ENCODE data around the gene ZNF727. TPM values are rescaled to one million over a fixed set of nuclear protein-coding genes. Genes with fewer than 3 reads are reported as not detected.
"Not testable (repeated sequence)": the region's sequence is repeated elsewhere in the genome, so short reads cannot be mapped to it uniquely, and the experiment has no call there.

ZNF727 gene
- 10 to 100 TPM in 1 of 7 donors, 1 to 10 TPM in 6; 1.6 to 10.6 (median 4.2) TPM for total RNA-seq
- under 1 TPM in 1 of 3 donors, not detected in 2; 0.26 TPM for polyA plus RNA-seq
- long read RNA-seq, donor 1, result 0 reads
- long read RNA-seq, donor 2, result 0 reads

- 7 to 33% (median 13%) methylated on average over 29 to 33 of the region's 33 CpGs for WGBS, 5 donors
- intact Hi-C loops (cut with DNase I; ENCODE audit: low total_unique reads), result no loop called here
- H3K9me3 ChIP-seq, result peaks cover 0 to 96% (median 78%) of the 10 kb centered on the region in 8 donors
- peak; percentile 74 for DNase-seq
- H3K27ac ChIP-seq, result peak within 1 kb of the TSS in 7 of 8 donors; percentile 3 to 76 (median 62)
- H3K4me1 ChIP-seq, result no peaks in the 10 kb centered on the region
- no peak for TF ChIP-seq CTCF (IDR thresholded peaks at IDR 0.05 in 8 of 11, conservative IDR thresholded peaks at IDR 0.05 in 3 of 11)
- no peak for TF ChIP-seq POLR2A (IDR thresholded peaks at IDR 0.05)
- TF ChIP-seq POLR2AphosphoS5 (IDR thresholded peaks at IDR 0.05), result peak in 1 of 3 donors; percentile 60
- peak within 1 kb of the TSS; percentile 31 to 53 (median 37) for H3K4me3 ChIP-seq
- H3K27me3 ChIP-seq (replicated peaks in 1 of 7), result no peaks in the 10 kb centered on the region
- H3K36me3 ChIP-seq, result no peaks in the 10 kb centered on the region
Observed at GRCh38 chr7:64045301-64046040, at the start of gene ZNF727. TSS of gene ZNF727 (plus strand) at chr7:64045434. CDS start at chr7:64045622, 188 bp downstream.

- TF ChIP-seq CTCF (IDR thresholded peaks at IDR 0.05 in 8 of 11, conservative IDR thresholded peaks at IDR 0.05 in 3 of 11) (no peak), POLR2AphosphoS5 (IDR thresholded peaks at IDR 0.05) (no peak), POLR2A (IDR thresholded peaks at IDR 0.05) (no peak)
- Histone ChIP-seq H3K36me3 (no peaks in the 10 kb centered on the region), H3K4me3 (no peak within 1 kb of the TSS), H3K4me1 (no peaks in the 10 kb centered on the region), H3K27me3 (replicated peaks in 1 of 7) (no peaks in the 10 kb centered on the region), H3K9me3 (peaks cover 0 to 97% (median 84%) of the 10 kb centered on the region in 8 donors), H3K27ac (no peak within 1 kb of the TSS)
- intact Hi-C loops (cut with DNase I; ENCODE audit: low total_unique reads), result no loop called here
- no peak for DNase-seq
- 86 to 92% (median 89%) methylated on average over 10 of the region's 10 CpGs for WGBS, 5 donors
Observed at GRCh38 chr7:63998549-63998948, 46.7 kb upstream of the ZNF727 start, which contains the start of gene ZNF722. TSS of gene ZNF722 (plus strand) at chr7:63998849. CDS start at chr7:63998962, 113 bp downstream.

- H3K4me3 ChIP-seq; DNase-seq; H3K4me1 ChIP-seq; intact Hi-C loops (cut with DNase I; ENCODE audit: low total_unique reads); H3K27me3 ChIP-seq (replicated peaks in 1 of 7); H3K27ac ChIP-seq; H3K36me3 ChIP-seq: not testable (repeated sequence)
- 68 to 82% (median 74%) methylated on average over 2 of the region's 2 CpGs for WGBS, 5 donors
- H3K9me3 ChIP-seq, result peaks cover 18 to 100% (median 96%) of the 10 kb centered on the region in 8 donors
Observed at GRCh38 chr7:64015496-64015895, 29.7 kb upstream of the ZNF727 start.

- peaks cover 0 to 14% (median 0%) of the 10 kb centered on the region in 7 donors for H3K27me3 ChIP-seq (replicated peaks in 1 of 7)
- DNase-seq, result no peak
- intact Hi-C loops (cut with DNase I; ENCODE audit: low total_unique reads), result no loop called here
- peaks cover 11 to 100% (median 100%) of the 10 kb centered on the region in 8 donors for H3K9me3 ChIP-seq
- TF ChIP-seq CTCF (IDR thresholded peaks at IDR 0.05 in 8 of 11, conservative IDR thresholded peaks at IDR 0.05 in 3 of 11) (no peak), POLR2A (IDR thresholded peaks at IDR 0.05) (no peak), POLR2AphosphoS5 (IDR thresholded peaks at IDR 0.05) (no peak)
- no peak overlapping the region for H3K27ac ChIP-seq
- no peaks in the 10 kb centered on the region for H3K4me1 ChIP-seq
- no peak overlapping the region for H3K4me3 ChIP-seq
- no peaks in the 10 kb centered on the region for H3K36me3 ChIP-seq
- 82 to 88% (median 83%) methylated on average over 3 of the region's 3 CpGs for WGBS, 5 donors
Observed at GRCh38 chr7:64035388-64035787, 9.8 kb upstream of the ZNF727 start.

Measured in spleen (tissue), 13 donors.